Activated naive CD4-positive, alpha-beta T cell (primary cell): Measurements from ENCODE around the gene GDNF.
A peak's percentile ranks its signal among the peaks of the same experiment; 100 is the strongest.

ENCODE experiments used
- DNase-seq, 4 experiments: peaks; one replicate each; lab custom pipeline; 2025; lab: John Stamatoyannopoulos, UW

GDNF gene

DNA sequence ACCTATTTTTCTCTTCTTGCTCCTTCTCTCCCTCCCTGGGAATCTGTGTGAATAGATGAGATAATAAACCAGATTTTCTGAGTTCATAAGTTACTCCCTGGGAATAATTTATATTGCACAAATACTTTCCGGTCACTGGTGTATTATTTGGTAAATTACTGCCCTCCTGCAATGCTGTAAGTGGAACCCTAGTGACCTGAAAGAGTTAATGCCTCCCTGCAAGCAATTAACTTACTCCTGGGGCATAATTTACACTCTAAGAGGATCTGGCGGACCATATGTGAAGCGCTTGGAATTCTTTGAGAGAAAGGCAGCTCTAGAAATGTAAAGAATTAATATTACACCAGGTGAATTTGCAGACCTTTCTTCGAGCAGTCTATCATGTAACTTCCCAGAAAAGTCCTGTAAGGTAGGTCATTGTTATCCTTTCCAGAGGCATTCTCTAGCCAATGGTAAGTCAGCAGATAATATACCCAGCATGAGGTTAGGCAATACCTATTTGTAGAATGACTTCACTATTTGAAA, 7.0 kb upstream of the GDNF start:
- no peak for DNase-seq

DNA sequence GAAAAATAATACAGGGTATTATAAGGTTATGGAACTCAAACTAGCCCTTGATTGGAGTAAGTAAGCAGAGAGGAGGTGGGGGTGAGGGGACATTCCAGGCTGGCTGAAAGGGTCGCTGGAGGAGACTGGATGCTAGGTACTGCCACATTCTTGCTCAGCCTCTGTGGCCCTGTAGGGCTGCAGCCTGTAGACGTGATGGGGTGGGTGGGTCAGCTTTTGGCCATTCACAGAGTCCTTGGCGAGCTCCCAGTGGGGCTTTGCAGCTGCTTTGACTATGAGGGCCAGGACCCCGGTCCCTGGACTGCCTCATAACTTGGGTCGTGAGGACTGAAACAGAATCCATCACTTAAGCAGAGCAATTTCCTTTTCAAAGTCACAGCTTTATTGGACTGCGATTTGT, 4.2 kb upstream of the GDNF start:
- no peak for DNase-seq

- no peak for DNase-seq
Observed at GRCh38 chr5:37842048-37842447, 2.2 kb upstream of the GDNF start.

- DNase-seq: no peak
Observed at GRCh38 chr5:37841203-37841602, 1.4 kb upstream of the GDNF start.

- no peak for DNase-seq
Observed at GRCh38 chr5:37840053-37841034, 503 bp upstream of the GDNF start.

GRCh38 chr5:37838933-37839341, 904 bp downstream of the GDNF start:
- no peak for DNase-seq

DNA sequence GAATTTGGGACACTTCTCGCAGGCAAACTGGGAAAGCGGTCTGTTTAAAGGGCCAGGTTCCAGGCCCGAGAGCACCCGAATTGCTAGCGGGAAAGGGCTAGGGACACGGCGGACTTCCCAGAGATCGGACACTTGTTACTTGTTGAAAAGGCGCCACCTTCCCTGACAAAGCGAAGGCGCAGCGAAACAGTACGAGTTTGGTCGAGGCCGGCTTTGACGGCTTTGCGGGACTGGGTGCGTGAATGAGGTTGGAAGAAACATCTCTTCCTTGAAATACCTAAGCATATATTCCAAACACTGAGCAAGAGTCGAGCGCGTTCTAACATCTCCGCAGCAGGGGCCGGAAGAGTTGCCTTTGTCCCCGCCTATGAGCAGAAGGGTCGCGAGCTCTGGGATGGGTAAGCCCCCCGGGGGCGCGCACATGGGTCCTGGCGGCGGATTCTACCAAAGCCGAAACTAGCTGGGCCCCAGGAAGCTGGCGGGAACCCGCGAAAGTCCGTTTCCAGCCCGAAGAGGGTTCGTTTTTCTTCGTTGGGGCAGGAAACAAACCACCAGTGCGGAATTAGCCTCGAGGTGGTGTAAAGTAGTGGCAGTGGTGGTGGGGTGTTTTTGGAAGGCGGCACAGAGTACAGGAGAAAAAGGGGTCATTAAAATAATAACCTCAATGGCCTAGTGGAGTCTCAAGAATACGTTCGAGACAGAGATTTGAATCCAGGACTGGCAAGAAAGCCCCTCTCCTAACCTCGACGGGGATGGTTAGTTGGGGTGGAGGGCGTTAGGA, 1.5 kb downstream of the GDNF start:
- no peak for DNase-seq

DNA sequence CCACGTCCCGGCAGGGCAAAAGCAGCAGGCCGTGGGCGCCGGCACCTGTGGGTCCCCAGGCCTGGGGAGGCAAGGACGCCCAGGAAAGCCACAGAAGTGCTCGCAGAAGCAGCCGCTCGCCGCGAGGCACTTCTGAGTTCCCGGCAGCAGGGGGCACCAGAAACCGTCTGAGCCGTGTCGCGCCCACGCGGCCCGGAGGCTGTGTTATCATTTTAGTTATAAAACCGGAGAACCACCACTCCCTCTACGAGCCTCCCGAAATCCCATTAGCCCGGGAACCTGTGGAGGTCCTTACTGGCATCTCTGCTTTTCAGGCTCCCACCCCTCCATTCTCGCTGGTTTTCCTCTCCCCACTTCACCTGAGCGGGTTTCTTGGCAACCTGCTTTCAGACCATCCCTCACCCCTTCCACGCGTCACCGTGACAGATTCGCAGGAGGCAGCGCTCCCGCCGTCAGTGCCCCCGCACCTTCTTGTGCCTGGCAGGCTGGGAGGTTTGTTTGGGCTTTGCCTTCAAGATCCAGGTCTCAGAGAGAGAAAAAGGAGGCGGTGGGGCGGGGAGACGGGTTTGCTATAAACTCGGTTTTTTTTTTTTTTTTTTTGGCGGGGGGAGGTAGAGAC, 2.3 kb downstream of the GDNF start:
- DNase-seq: peak in 1 of 4 experiments; percentile 25

DNA sequence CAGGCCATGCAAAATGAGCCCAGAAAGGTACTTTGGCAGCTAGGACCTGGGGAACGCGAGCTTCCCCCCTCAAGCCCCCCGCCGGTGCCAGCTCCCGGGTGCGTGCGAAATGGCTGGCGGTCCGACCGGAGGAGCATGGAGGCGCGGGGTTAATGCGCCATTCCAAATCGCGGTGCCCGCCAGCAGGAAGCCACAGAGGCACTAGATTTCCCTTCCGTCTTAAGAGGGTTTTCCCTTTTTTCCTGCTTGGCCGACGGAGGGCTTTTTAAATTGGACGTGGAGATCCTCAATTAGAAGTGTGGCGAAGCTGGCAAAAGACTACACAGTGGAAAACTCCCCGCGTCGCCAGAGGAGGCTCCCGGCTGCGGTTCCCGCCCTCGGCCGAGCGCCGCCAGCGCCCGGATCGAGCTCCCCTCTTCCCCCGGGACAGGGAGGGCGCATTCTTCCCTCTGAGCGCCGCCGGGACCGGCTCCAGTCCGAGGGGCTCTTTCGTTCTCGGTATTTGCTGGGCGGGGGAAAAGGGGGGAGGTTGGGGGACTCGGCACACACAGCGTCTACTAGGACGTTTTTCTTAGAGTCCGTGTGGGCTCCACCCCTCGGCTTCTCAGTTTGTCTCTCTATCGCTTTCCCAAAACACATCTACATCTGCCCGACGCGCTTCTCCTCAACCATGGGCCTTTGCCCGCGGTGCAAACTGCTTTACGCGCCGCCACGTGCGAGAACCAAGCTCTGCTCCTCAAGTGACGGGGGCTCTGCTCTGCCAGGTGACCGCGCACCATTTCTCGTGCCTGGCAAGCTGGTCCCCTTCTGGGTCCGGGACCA, 3.0 kb downstream of the GDNF start:
- no peak for DNase-seq

- no peak for DNase-seq
Observed at GRCh38 chr5:37836235-37836591, 3.6 kb downstream of the GDNF start.

- DNase-seq: no peak
Observed at GRCh38 chr5:37835380-37835973, 4.4 kb downstream of the GDNF start.

GRCh38 chr5:37834542-37835379, 5.1 kb downstream of the GDNF start:
- no peak for DNase-seq

- DNase-seq: no peak
Observed at GRCh38 chr5:37833990-37834389, 5.9 kb downstream of the GDNF start.

DNA sequence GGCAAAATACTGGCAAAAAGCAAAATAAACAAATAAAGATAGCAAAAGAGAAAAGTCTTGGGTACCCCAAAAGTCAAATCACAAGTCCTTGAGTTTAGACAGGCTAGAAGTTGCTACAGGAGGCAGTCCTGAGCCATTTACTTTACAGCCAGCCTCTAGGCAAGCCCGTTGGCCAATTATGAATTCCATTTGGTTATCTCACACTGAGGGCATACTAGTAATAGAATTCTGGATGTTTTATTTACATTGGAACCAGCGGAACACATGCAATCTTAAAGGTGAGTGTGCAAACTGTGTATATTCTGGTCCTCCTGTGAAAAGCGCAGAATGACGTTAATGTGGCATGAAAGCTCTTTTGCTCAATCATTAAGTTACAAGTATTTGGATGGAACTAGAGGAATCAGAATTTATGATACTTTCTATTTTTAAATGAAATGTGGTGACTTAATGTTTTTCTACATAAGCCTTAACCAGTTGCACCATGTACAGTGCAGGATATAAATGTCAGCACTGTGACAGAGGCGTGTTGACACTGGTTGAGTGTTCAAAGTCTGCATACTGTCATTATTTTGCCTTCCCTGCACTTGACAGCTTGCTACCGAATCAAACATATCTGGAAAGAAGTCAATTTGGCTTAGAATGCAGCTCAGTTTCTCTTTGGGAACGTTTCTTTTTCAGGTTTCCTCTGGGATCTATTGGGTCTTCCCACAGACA, 7.9 kb downstream of the GDNF start:
- no peak for DNase-seq

GRCh38 chr5:37830348-37830747, 9.5 kb downstream of the GDNF start:
- no peak for DNase-seq

DNA sequence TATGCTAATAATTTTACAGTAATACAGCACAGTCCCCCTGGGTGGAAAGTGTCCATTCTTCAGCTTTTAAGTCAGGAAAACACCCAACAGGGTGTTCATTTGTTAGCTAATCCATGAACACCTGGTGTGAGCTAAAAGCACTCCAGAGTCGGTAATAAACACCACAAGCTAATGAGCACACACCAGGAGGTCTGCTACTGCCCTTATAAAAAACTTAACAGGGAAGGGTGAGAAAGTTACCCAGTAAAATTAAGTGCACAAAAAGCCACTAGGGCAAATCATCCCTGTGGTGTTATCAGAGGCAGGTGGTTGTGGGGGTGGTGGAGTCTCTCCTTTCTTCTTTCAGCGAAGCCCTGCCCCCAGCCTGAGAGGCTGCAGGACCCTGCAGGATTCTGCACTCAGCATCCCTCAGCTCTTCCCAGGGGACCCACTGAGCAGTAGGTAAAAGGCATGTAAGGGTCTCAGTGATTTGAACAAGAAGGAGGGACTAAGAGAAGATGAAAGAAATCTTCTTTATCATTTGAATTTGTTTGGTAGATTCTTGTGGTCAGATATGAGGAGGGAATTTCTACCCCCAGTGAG, 14.4 kb downstream of the GDNF start:
- no peak for DNase-seq

- no peak for DNase-seq
Observed at GRCh38 chr5:37823433-37824152, 16.2 kb downstream of the GDNF start.

- DNase-seq: no peak
Observed at GRCh38 chr5:37816883-37817282, 23.0 kb downstream of the GDNF start.
